ENCODE measurements around the gene GPR151. TPM values are rescaled to one million over a fixed set of nuclear protein-coding genes. Genes with fewer than 3 reads are reported as not detected.

The GPR151 gene
- total RNA-seq, 1 donor from 2014 or later = not detected

GRCh38 chr5:146520731-146521130, 4.7 kb upstream of the GPR151 start:
- peaks cover 5% of the 10 kb centered on the region for H3K27me3 Mint-ChIP-seq
- intact Hi-C loops (cut with micrococcal nuclease) = no loop called here
- H3K4me3 Mint-ChIP-seq = no peak overlapping the region
- DNase-seq = no peak
- peaks cover 3% of the 10 kb centered on the region for H3K4me1 Mint-ChIP-seq
- H3K36me3 Mint-ChIP-seq (ENCODE audit: low read depth) = no peaks in the 10 kb centered on the region
- H3K27ac Mint-ChIP-seq = no peak overlapping the region
- TF ChIP-seq CTCF (IDR thresholded peaks at IDR 0.05) = no peak
- no peaks in the 10 kb centered on the region for H3K9me3 Mint-ChIP-seq
- ChIA-PET POLR2A (no interaction called here), CTCF (interaction anchor here (1.1 kb wide), 2 partner anchors 13 to 15 kb away, joined by 3 to 7 read pairs; no protein-coding TSS in a partner anchor)
- ATAC-seq (ENCODE audit: low read depth) = no peak

DNA sequence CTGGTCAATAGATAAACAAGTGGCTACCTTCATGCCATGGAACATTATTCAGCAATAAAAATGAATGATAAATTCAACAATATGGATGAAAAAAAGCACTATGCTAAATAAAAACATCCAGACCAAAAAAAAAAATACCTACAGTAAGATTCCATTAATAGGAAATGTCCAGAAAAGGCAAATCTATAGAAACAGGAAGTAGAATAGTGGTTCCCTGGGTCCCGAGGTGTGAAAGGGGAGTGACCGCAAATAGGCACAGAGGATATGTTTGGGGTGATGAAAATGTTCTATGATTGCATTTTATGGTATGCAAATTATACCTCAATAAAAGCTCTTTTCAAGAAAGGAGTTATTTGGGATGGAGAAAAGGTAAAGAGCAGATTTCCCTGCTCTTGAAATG, 3.6 kb upstream of the GPR151 start:
- ATAC-seq (ENCODE audit: low read depth) (no peak), DNase-seq (no peak)
- Mint-ChIP-seq H3K4me1 (peaks cover 3% of the 10 kb centered on the region), H3K36me3 (ENCODE audit: low read depth) (no peaks in the 10 kb centered on the region), H3K27ac (no peak overlapping the region), H3K9me3 (no peaks in the 10 kb centered on the region), H3K27me3 (peaks cover 5% of the 10 kb centered on the region), H3K4me3 (no peak overlapping the region)
- ChIA-PET CTCF (no interaction called here), POLR2A (no interaction called here)
- intact Hi-C loops (cut with micrococcal nuclease) = no loop called here
- no peak for TF ChIP-seq CTCF (IDR thresholded peaks at IDR 0.05)

GRCh38 chr5:146515473-146516150, 378 bp downstream of the GPR151 start:
- Mint-ChIP-seq H3K4me3 (no peak overlapping the region), H3K4me1 (peaks cover 3% of the 10 kb centered on the region), H3K9me3 (no peaks in the 10 kb centered on the region), H3K36me3 (ENCODE audit: low read depth) (peaks cover 18% of the 10 kb centered on the region), H3K27ac (no peak overlapping the region), H3K27me3 (peaks cover 5% of the 10 kb centered on the region)
- ATAC-seq (ENCODE audit: low read depth) (no peak), DNase-seq (no peak)
- no peak for TF ChIP-seq CTCF (IDR thresholded peaks at IDR 0.05)
- POLR2A ChIA-PET = no interaction called here
- CTCF ChIA-PET = no interaction called here
- intact Hi-C loops (cut with micrococcal nuclease) = no loop called here

DNA sequence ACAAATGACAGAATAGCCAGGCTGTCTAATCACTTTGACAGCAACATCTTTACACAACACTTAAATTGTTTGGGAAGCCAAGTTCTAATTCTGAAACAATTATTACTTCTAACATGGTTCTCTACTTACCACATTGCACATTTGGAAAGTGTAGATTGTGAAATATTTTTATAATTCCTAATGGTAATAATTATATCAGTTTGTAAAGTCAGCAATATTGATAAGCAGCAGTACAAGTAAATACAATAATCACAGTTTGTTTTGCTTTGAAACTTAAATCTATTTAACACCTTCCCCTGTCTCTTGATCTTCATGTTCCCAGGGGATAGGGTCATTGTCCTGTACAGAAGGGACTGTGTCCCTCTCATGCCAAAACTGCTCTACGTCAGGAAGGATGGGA, 1.4 kb downstream of the GPR151 start:
- CTCF ChIA-PET = no interaction called here
- H3K4me3 Mint-ChIP-seq = no peak overlapping the region

GRCh38 chr5:146513462-146513861, 2.5 kb downstream of the GPR151 start:
- no peak overlapping the region for H3K27ac Mint-ChIP-seq

More for the DNA sequence above, 1.4 kb downstream of the GPR151 start:
- Mint-ChIP-seq H3K9me3 (no peaks in the 10 kb centered on the region), H3K4me1 (peaks cover 3% of the 10 kb centered on the region), H3K27ac (no peak overlapping the region), H3K27me3 (peaks cover 4% of the 10 kb centered on the region), H3K36me3 (ENCODE audit: low read depth) (peaks cover 26% of the 10 kb centered on the region)
- DNase-seq (no peak), ATAC-seq (ENCODE audit: low read depth) (no peak)
- intact Hi-C loops (cut with micrococcal nuclease) = no loop called here
- POLR2A ChIA-PET = no interaction called here
- TF ChIP-seq CTCF (IDR thresholded peaks at IDR 0.05) = no peak

More at GRCh38 chr5:146513462-146513861, 2.5 kb downstream of the GPR151 start:
- no peak for TF ChIP-seq CTCF (IDR thresholded peaks at IDR 0.05)
- Mint-ChIP-seq H3K4me3 (no peak overlapping the region), H3K27me3 (no peaks in the 10 kb centered on the region), H3K36me3 (ENCODE audit: low read depth) (peaks cover 34% of the 10 kb centered on the region), H3K9me3 (no peaks in the 10 kb centered on the region), H3K4me1 (peaks cover 3% of the 10 kb centered on the region)
- ChIA-PET POLR2A (no interaction called here), CTCF (no interaction called here)
- DNase-seq = no peak
- ATAC-seq (ENCODE audit: low read depth) = no peak
- intact Hi-C loops (cut with micrococcal nuclease) = no loop called here
